H1 (cell line): ENCODE measurements around the gene CCL8. TPM values are rescaled to one million over a fixed set of nuclear protein-coding genes. Genes with fewer than 3 reads are reported as not detected.

Experiments used
- CTCF ChIA-PET: fragments of 300-600 bp; sonication (Branson Sonifier 250); formaldehyde crosslinking; loops from one replicate; lab custom pipeline; 2021; ENCODE audit not compliant: partially characterized antibody; lab: Charles Lee
- POLR2A ChIA-PET: fragments of 300-600 bp; sonication (Branson Sonifier 250); formaldehyde crosslinking; loops from one replicate; lab custom pipeline; 2021; ENCODE audit warnings: inconsistent platforms; ENCODE audit not compliant: partially characterized antibody; lab: Charles Lee
- DNase-seq, 2 experiments: peaks; one replicate each; pipeline versions ENCODE4 v3.0.0 to v3.0.0-alpha.2; 2010 to 2022; ENCODE audit warnings: low spot score in 2 of 2, low read depth in 1 of 2, mixed read lengths in 1 of 2
- FAIRE-seq: peaks from 2 replicates; lab custom pipeline; 2011; peaks lifted over from hg19 to GRCh38; lab: Jason Lieb, UNC
- H2AFZ ChIP-seq: 2 replicates; pipeline ENCODE4 v1.8.1; 2012; ENCODE audit warnings: low read length, inconsistent platforms
- H2AK5ac ChIP-seq: 2 replicates; pipeline ENCODE4 v1.6.1; 2013; ENCODE audit warnings: low read depth, low read length
- H2BK120ac ChIP-seq: replicated peaks from 2 replicates; pipeline ENCODE3; 2013; ENCODE audit warnings: low read depth, low read length, inconsistent platforms
- H2BK12ac ChIP-seq: 2 replicates; pipeline ENCODE4 v1.6.1; 2013; ENCODE audit warnings: low read depth, low read length
- H2BK15ac ChIP-seq: 2 replicates; pipeline ENCODE4 v1.6.1; 2013; ENCODE audit warnings: low read length
- H2BK20ac ChIP-seq: 2 replicates; pipeline ENCODE4 v1.6.1; 2013; ENCODE audit warnings: low read length
- H2BK5ac ChIP-seq: 2 replicates; pipeline ENCODE4 v1.6.1; 2013; ENCODE audit warnings: low read depth, low read length
- H3K14ac ChIP-seq: 2 replicates; pipeline ENCODE4 v1.6.1; 2013; ENCODE audit warnings: inconsistent platforms; ENCODE audit not compliant: insufficient read length
- H3K18ac ChIP-seq: 2 replicates; pipeline ENCODE4 v1.6.1; 2013; ENCODE audit warnings: low read length; ENCODE audit errors: extremely low read depth
- H3K23ac ChIP-seq: 2 replicates; pipeline ENCODE4 v1.6.1; 2013; ENCODE audit warnings: inconsistent platforms; ENCODE audit not compliant: insufficient read length
- H3K23me2 ChIP-seq: 2 replicates; pipeline ENCODE4 v1.6.1; 2013; ENCODE audit warnings: low read depth, low read length
- H3K27ac ChIP-seq: 2 replicates; pipeline ENCODE4 v1.6.1; 2011; ENCODE audit warnings: low read depth, low read length, inconsistent platforms
- H3K27me3 ChIP-seq, 4 experiments: replicated peaks in 1 of 4; 1 replicate in 1 of 4; 2 replicates in 3 of 4; pipeline versions ENCODE4 v1.6.1 to v1.8.1; 2011 to 2013; ENCODE audit warnings: low read length in 3 of 4, mild to moderate bottlenecking in 3 of 4, inconsistent platforms in 2 of 4, mixed read lengths in 2 of 4, moderate library complexity in 1 of 4; ENCODE audit not compliant: control insufficient read depth in 3 of 4, insufficient read depth in 3 of 4; ENCODE audit errors: extremely low read depth in 1 of 4
- H3K36me3 ChIP-seq, 4 experiments: 2 replicates each; pipeline versions ENCODE4 v1.6.1 to v1.8.1; 2011 to 2013; ENCODE audit warnings: mild to moderate bottlenecking in 4 of 4, low read length in 3 of 4, moderate library complexity in 2 of 4, control low read depth in 1 of 4, inconsistent platforms in 1 of 4; ENCODE audit not compliant: insufficient read depth in 4 of 4, control insufficient read depth in 2 of 4
- H3K4ac ChIP-seq: replicated peaks from 2 replicates; pipeline ENCODE3; 2013; ENCODE audit warnings: low read length, low read depth, mixed read lengths, inconsistent platforms; ENCODE audit not compliant: insufficient read length
- H3K4me1 ChIP-seq, 4 experiments: replicated peaks in 1 of 4; 1 replicate in 1 of 4; 2 replicates in 3 of 4; pipeline versions ENCODE4 v1.6.1 to v1.8.1; 2011 to 2013; ENCODE audit warnings: low read length in 3 of 4, inconsistent platforms in 2 of 4, mixed read lengths in 1 of 4; ENCODE audit not compliant: insufficient read depth in 4 of 4, control insufficient read depth in 3 of 4
- H3K4me2 ChIP-seq, 2 experiments: 2 replicates each; pipeline versions ENCODE4 v1.6.1 to v1.8.1; 2011 to 2013; ENCODE audit warnings: low read depth in 2 of 2, low read length in 2 of 2, control low read depth in 1 of 2, inconsistent platforms in 1 of 2, mild to moderate bottlenecking in 1 of 2; ENCODE audit not compliant: insufficient read depth in 1 of 2
- H3K4me3 ChIP-seq, 4 experiments: fragments of 200-600, 300-600 bp in 1 of 4; sonication (generic), shearing (Covaris generic), sonication (Bioruptor Twin) in 1 of 4; 2 replicates each; pipeline versions ENCODE4 v1.5.1 to v1.8.1; 2011 to 2016; ENCODE audit warnings: low read length in 4 of 4, low read depth in 3 of 4, control low read depth in 2 of 4, inconsistent platforms in 2 of 4, mild to moderate bottlenecking in 2 of 4, mixed read lengths in 1 of 4, moderate library complexity in 1 of 4; ENCODE audit not compliant: insufficient read depth in 2 of 4; ENCODE audit errors: extremely low read depth in 1 of 4
- H3K56ac ChIP-seq: replicated peaks from 2 replicates; pipeline ENCODE3; 2013; ENCODE audit warnings: low read depth, mild to moderate bottlenecking, mixed read lengths, low read length, inconsistent platforms; ENCODE audit not compliant: insufficient read length
- H3K79me1 ChIP-seq: 2 replicates; pipeline ENCODE4 v1.6.1; 2013; ENCODE audit warnings: low read depth, low read length, control low read depth
- H3K79me2 ChIP-seq, 2 experiments: 2 replicates each; pipeline versions ENCODE4 v1.6.1 to v1.8.1; 2012 to 2013; ENCODE audit warnings: low read length in 2 of 2, mild to moderate bottlenecking in 2 of 2, inconsistent platforms in 1 of 2; ENCODE audit not compliant: insufficient read depth in 2 of 2, control insufficient read depth in 1 of 2
- H3K9ac ChIP-seq, 4 experiments: replicated peaks in 1 of 4; 1 replicate in 1 of 4; 2 replicates in 3 of 4; pipeline versions ENCODE4 v1.6.1 to v1.8.1; 2011 to 2013; ENCODE audit warnings: low read depth in 3 of 4, low read length in 3 of 4, control low read depth in 2 of 4, mild to moderate bottlenecking in 2 of 4, moderate library complexity in 2 of 4, inconsistent platforms in 1 of 4; ENCODE audit errors: extremely low read depth in 1 of 4
- H3K9me3 ChIP-seq, 2 experiments: 2 replicates each; pipeline versions ENCODE4 v1.6.1 to v1.8.1; 2012 to 2013; ENCODE audit warnings: mild to moderate bottlenecking in 2 of 2, moderate library complexity in 2 of 2, control low read depth in 1 of 2, inconsistent platforms in 1 of 2, low read depth in 1 of 2, low read length in 1 of 2, mixed read lengths in 1 of 2; ENCODE audit not compliant: insufficient read depth in 2 of 2
- H4K20me1 ChIP-seq, 2 experiments: replicated peaks in 1 of 2; 2 replicates each; pipeline versions ENCODE3 to v1.8.1; 2011 to 2013; ENCODE audit warnings: inconsistent platforms in 2 of 2, low read length in 2 of 2, mild to moderate bottlenecking in 1 of 2; ENCODE audit not compliant: insufficient read depth in 2 of 2, control insufficient read depth in 1 of 2
- H4K5ac ChIP-seq: 2 replicates; pipeline ENCODE4 v1.6.1; 2013; ENCODE audit warnings: low read length, low read depth, mixed read lengths, inconsistent platforms; ENCODE audit not compliant: insufficient read length
- H4K8ac ChIP-seq: 2 replicates; pipeline ENCODE4 v1.8.0; 2013; ENCODE audit warnings: mild to moderate bottlenecking, moderate library complexity, low read length, inconsistent platforms; ENCODE audit not compliant: insufficient read depth; ENCODE audit errors: extremely low read depth
- H4K91ac ChIP-seq: replicated peaks from 2 replicates; pipeline ENCODE3; 2013; ENCODE audit warnings: low read length, mixed read lengths, inconsistent platforms; ENCODE audit not compliant: insufficient read length
- ASH2L ChIP-seq: fragments of 200-600, 300-600 bp; sonication (generic); IDR thresholded peaks from one replicate; pipeline ENCODE4 v1.7.1; 2017; ENCODE audit warnings: low read length
- GABPA ChIP-seq: IDR thresholded peaks from 2 replicates; pipeline ENCODE4 v1.6.1; 2011; ENCODE audit warnings: mild to moderate bottlenecking, low read length, moderate library complexity, borderline replicate concordance; ENCODE audit not compliant: insufficient read depth
- JUND ChIP-seq: IDR thresholded peaks from 2 replicates; pipeline ENCODE4 v1.6.1; 2011; ENCODE audit warnings: mild to moderate bottlenecking, improper control_type of control experiment, low read length
- MAFK ChIP-seq: IDR thresholded peaks from 2 replicates; pipeline ENCODE4 v1.6.1; 2012; ENCODE audit warnings: low read depth, mild to moderate bottlenecking, improper control_type of control experiment, low read length
- WGBS, 2 experiments: shearing (Covaris generic) in 1 of 2; methylation state at CpG; one replicate each; pipeline versions ENCODE4 v1.1.6 to v1.1.7; 2013 to 2015; ENCODE audit warnings: low lambda C conversion rate in 2 of 2, mixed read lengths in 2 of 2, inconsistent platforms in 1 of 2, low coverage in 1 of 2, missing lambda C conversion rate in 1 of 2; ENCODE audit not compliant: insufficient replicate concordance in 2 of 2, insufficient coverage in 1 of 2, insufficient read length in 1 of 2; ENCODE audit errors: extremely low coverage in 1 of 2, missing lambda C conversion rate in 1 of 2; 5-methylcytosine and 5-hydroxymethylcytosine counted together
- polyA plus RNA-seq, 7 experiments: library from polyadenylated mRNA; depleted of rRNA in 3 of 7; stranded (reverse) in 5 of 7; unstranded in 2 of 7; fragments of >200 nt in 5 of 7; fragments of 200-250 nt in 2 of 7; gene quantifications; 1 replicate in 5 of 7; 2 replicates in 1 of 7; 4 replicates in 1 of 7; pipeline versions ENCODE4 v1.2.1 to v1.2.3, GENCODE V29; 2011 to 2013; ENCODE audit warnings: missing spikeins in 2 of 7, mixed read lengths in 2 of 7
- total RNA-seq: library from RNA; stranded (reverse); fragmentation: NEBNext Ultra II Directional; extraction: Animal tissue kit (Norgen Biotek cat#: 25700); gene quantifications from 2 replicates; pipeline ENCODE4 v1.2.1, GENCODE V29; 2021

CCL8 gene
- total and polyA plus RNA-seq, 2 of the 8 experiments (the other 6 are each of a cell fraction or from before 2014, with no cell fraction given), result not detected

- no peak overlapping the region for H4K5ac ChIP-seq
- H3K4me1 ChIP-seq, result peaks cover 0 to 3% (median 0%) of the 10 kb centered on the region in 4 experiments; a peak in 1 of 7 replicates
- no peak for DNase-seq
- CTCF ChIA-PET, result interaction anchor here (0.5 to 2.1 kb wide), 8 partner anchors 12 to 405 kb away, joined by 3 to 26 read pairs (median 4); partner anchors contain the start of gene CCL1
- no peak overlapping the region for H2AK5ac ChIP-seq
- no peaks in the 10 kb centered on the region for H3K27me3 ChIP-seq
- no peak overlapping the region for H3K9ac ChIP-seq
- H2BK20ac ChIP-seq, result no peak overlapping the region
- no peak overlapping the region for H4K8ac ChIP-seq
- H3K79me2 ChIP-seq, result no peaks in the 10 kb centered on the region
- no peak overlapping the region for H2AFZ ChIP-seq
- no peak overlapping the region for H3K23ac ChIP-seq
- no peak overlapping the region for H3K4me3 ChIP-seq
- no peak overlapping the region for H3K4me2 ChIP-seq
- H3K4ac ChIP-seq, result no peak overlapping the region
- no peak overlapping the region for H2BK12ac ChIP-seq
- 91% methylated on average over 4 of the region's 4 CpGs; no CpG with 5 or more reads in 1 of the 2 experiments for WGBS, 2 experiments
- no peak overlapping the region for H2BK5ac ChIP-seq
- no peak overlapping the region for H3K14ac ChIP-seq
- H2BK15ac ChIP-seq, result no peak overlapping the region
- H3K18ac ChIP-seq, result no peak overlapping the region
- H2BK120ac ChIP-seq, result no peak overlapping the region
- FAIRE-seq, result no peak
- no peak overlapping the region for H3K56ac ChIP-seq
- POLR2A ChIA-PET, result no interaction called here
- H3K36me3 ChIP-seq, result no peaks in the 10 kb centered on the region
- H3K27ac ChIP-seq, result no peak overlapping the region
- no peaks in the 10 kb centered on the region for H3K23me2 ChIP-seq
- no peaks in the 10 kb centered on the region for H3K79me1 ChIP-seq
- H3K9me3 ChIP-seq, result no peaks in the 10 kb centered on the region
- no peak overlapping the region for H4K91ac ChIP-seq
- no peaks in the 10 kb centered on the region for H4K20me1 ChIP-seq
- TF ChIP-seq GABPA, result no peak
- no peak for TF ChIP-seq ASH2L
- TF ChIP-seq JUND, result no peak
- TF ChIP-seq MAFK, result no peak
Measured at GRCh38 chr17:34349751-34350150, 30.5 kb downstream of the CCL8 start.
